HCT116 (cell line): ENCODE measurements around the gene DENND5A. TPM values are rescaled to one million over a fixed set of nuclear protein-coding genes. Genes with fewer than 3 reads are reported as not detected.

Source experiments
- ATAC-seq: fragments of 200-7000 bp; cut with Tn5 transposase; 2 replicates; pipeline ENCODE4 v1.9.1; 2020; ENCODE audit warnings: mild to moderate bottlenecking, moderate library complexity
- BruUV-seq: library from RNA; stranded (reverse); fragments of 400-500 nt; replicated peaks from 2 replicates; lab custom pipeline; 2021; lab: Mats Ljungman, UMichigan
- CTCF ChIA-PET: fragments of 300-600 bp; sonication (Branson Sonifier 250); formaldehyde crosslinking; loops from one replicate; lab custom pipeline; 2021; ENCODE audit warnings: antibody characterized with exemption; lab: Charles Lee
- POLR2A ChIA-PET: fragments of 300-600, 350-600 bp; sonication (Branson Sonifier 250); formaldehyde crosslinking; loops from one replicate; lab custom pipeline; 2021; ENCODE audit warnings: antibody characterized with exemption; lab: Charles Lee
- RAD21 ChIA-PET, 2 experiments: fragments of 300-600 bp; sonication (Branson Sonifier 250); formaldehyde crosslinking; loops; one replicate each; lab custom pipeline; 2023; ENCODE audit warnings: low total read pairs in 2 of 2; ENCODE audit not compliant: uncharacterized antibody in 2 of 2, unreplicated experiment in 2 of 2, low non-redundant PET in 1 of 2; lab: Charles Lee
- DNase-seq: peaks from one replicate; pipeline ENCODE4 v3.0.0-alpha.2; 2010; ENCODE audit warnings: low read depth, low spot score
- H2AFZ ChIP-seq: fragments of 200-600 bp; shearing (Covaris generic), sonication (generic); 2 replicates; pipeline ENCODE4 v1.6.1; 2017; ENCODE audit warnings: low read depth, mixed run types, mixed read lengths, antibody characterized with exemption, low read length; ENCODE audit not compliant: poor library complexity, severe bottlenecking
- H3K27ac ChIP-seq: 2 replicates; pipeline ENCODE4 v1.5.1; 2012; ENCODE audit warnings: low read depth, low read length
- H3K27me3 ChIP-seq: fragments of 200-600 bp; sonication (generic); 2 replicates; pipeline ENCODE4 v1.6.1; 2016; ENCODE audit warnings: mixed run types, low read length, mixed read lengths; ENCODE audit not compliant: insufficient read depth
- H3K36me3 ChIP-seq, 2 experiments: fragments of 200-500 bp in 1 of 2; fragments of 200-600 bp in 1 of 2; sonication (Bioruptor generic) in 1 of 2; sonication (generic) in 1 of 2; 2 replicates each; pipeline versions ENCODE4 v1.5.1 to v1.6.1; 2014 to 2016; ENCODE audit warnings: low read length in 2 of 2, inconsistent platforms in 1 of 2, mixed read lengths in 1 of 2, mixed run types in 1 of 2; ENCODE audit not compliant: insufficient read depth in 2 of 2, control insufficient read depth in 1 of 2
- H3K4me1 ChIP-seq, 2 experiments: fragments of 200-600 bp in 1 of 2; sonication (generic) in 1 of 2; 2 replicates each; pipeline versions ENCODE4 v1.5.1 to v1.6.1; 2012 to 2017; ENCODE audit warnings: low read length in 2 of 2, inconsistent platforms in 1 of 2, mild to moderate bottlenecking in 1 of 2, mixed read lengths in 1 of 2, mixed run types in 1 of 2, moderate library complexity in 1 of 2; ENCODE audit not compliant: insufficient read depth in 2 of 2, control insufficient read depth in 1 of 2
- H3K4me2 ChIP-seq: fragments of 200-600 bp; sonication (generic); 2 replicates; pipeline ENCODE4 v1.6.1; 2017; ENCODE audit warnings: mixed run types, low read length, mixed read lengths
- H3K4me3 ChIP-seq, 2 experiments: fragments of 200-600 bp in 1 of 2; sonication (generic) in 1 of 2; replicated peaks in 1 of 2; 2 replicates each; pipeline ENCODE4 v1.5.1; 2011 to 2016; ENCODE audit warnings: low read length in 2 of 2, control low read depth in 1 of 2, low read depth in 1 of 2, mild to moderate bottlenecking in 1 of 2, mixed read lengths in 1 of 2, mixed run types in 1 of 2
- H3K79me2 ChIP-seq: fragments of 200-600 bp; sonication (generic); 2 replicates; pipeline ENCODE4 v1.6.1; 2017; ENCODE audit warnings: mild to moderate bottlenecking, mixed run types, low read length, moderate library complexity, mixed read lengths; ENCODE audit not compliant: insufficient read depth
- H3K9ac ChIP-seq: fragments of 200-600 bp; sonication (generic); 2 replicates; pipeline ENCODE4 v1.6.1; 2016; ENCODE audit warnings: low read length, mixed read lengths
- H3K9me2 ChIP-seq: fragments of 200-600 bp; sonication (generic), shearing (Covaris generic); 2 replicates; pipeline ENCODE4 v1.6.1; 2017; ENCODE audit warnings: mixed run types, mild to moderate bottlenecking, moderate library complexity; ENCODE audit not compliant: insufficient read depth
- H3K9me3 ChIP-seq, 2 experiments: fragments of 200-500 bp in 1 of 2; fragments of 200-600 bp in 1 of 2; sonication (Bioruptor generic) in 1 of 2; sonication (generic) in 1 of 2; 2 replicates each; pipeline ENCODE4 v1.6.1; 2014 to 2017; ENCODE audit warnings: low read length in 2 of 2, mixed read lengths in 2 of 2, inconsistent platforms in 1 of 2, low read depth in 1 of 2, mild to moderate bottlenecking in 1 of 2, mixed run types in 1 of 2, moderate library complexity in 1 of 2; ENCODE audit not compliant: control insufficient read depth in 1 of 2, insufficient read depth in 1 of 2
- H4K20me1 ChIP-seq: fragments of 200-600 bp; sonication (generic), shearing (Covaris generic); 2 replicates; pipeline ENCODE4 v1.6.1; 2017; ENCODE audit warnings: mixed run types, mild to moderate bottlenecking, moderate library complexity; ENCODE audit not compliant: insufficient read depth
- CBX3 ChIP-seq: IDR thresholded peaks from 2 replicates; pipeline ENCODE4 v1.6.1; 2012; ENCODE audit warnings: low read depth
- CTCF ChIP-seq, 3 experiments: fragments of 200-600 bp in 1 of 3; sonication (generic) in 1 of 3; IDR thresholded peaks in 2 of 3; conservative IDR thresholded peaks in 1 of 3; 2 replicates each; pipeline ENCODE4 v1.5.1; 2012 to 2017; ENCODE audit warnings: low read depth in 2 of 3, low read length in 2 of 3, antibody characterized with exemption in 1 of 3, borderline replicate concordance in 1 of 3, control low read depth in 1 of 3, mild to moderate bottlenecking in 1 of 3, mixed read lengths in 1 of 3, mixed run types in 1 of 3, moderate library complexity in 1 of 3; ENCODE audit not compliant: insufficient read depth in 1 of 3
- EGR1 ChIP-seq: IDR thresholded peaks from 2 replicates; pipeline ENCODE4 v1.6.1; 2012; ENCODE audit warnings: low read depth
- ELF1 ChIP-seq: IDR thresholded peaks from 2 replicates; pipeline ENCODE4 v1.6.1; 2012; ENCODE audit warnings: low read depth, borderline replicate concordance
- EZH2phosphoT487 ChIP-seq: fragments of 200-600 bp; IDR thresholded peaks from 2 replicates; pipeline ENCODE4 v1.6.1; 2018; ENCODE audit warnings: antibody characterized with exemption, borderline replicate concordance
- FOSL1 ChIP-seq: IDR thresholded peaks from 2 replicates; pipeline ENCODE4 v1.6.1; 2012; ENCODE audit warnings: low read depth
- MAX ChIP-seq: IDR thresholded peaks from 2 replicates; pipeline ENCODE4 v1.6.1; 2012
- POLR2A ChIP-seq: IDR thresholded peaks from 2 replicates; pipeline ENCODE4 v1.7.0; 2011; ENCODE audit warnings: borderline replicate concordance; ENCODE audit not compliant: insufficient read depth, insufficient read length; ENCODE audit errors: extremely low read depth
- RAD21 ChIP-seq: IDR thresholded peaks from 2 replicates; pipeline ENCODE4 v1.6.1; 2012; ENCODE audit warnings: low read depth, mild to moderate bottlenecking
- SP1 ChIP-seq: IDR thresholded peaks from 2 replicates; pipeline ENCODE4 v1.6.1; 2012; ENCODE audit warnings: low read depth
- SRF ChIP-seq: IDR thresholded peaks from 2 replicates; pipeline ENCODE4 v1.6.1; 2012; ENCODE audit warnings: low read depth
- ZNF274 ChIP-seq: fragments of 200-500 bp; sonication (Bioruptor generic); IDR thresholded peaks from 2 replicates; pipeline ENCODE4 v1.6.1; 2014; ENCODE audit warnings: mild to moderate bottlenecking, low read depth, low read length, inconsistent platforms
- intact Hi-C: fragments of 100-400 bp; cut with micrococcal nuclease; formaldehyde crosslinking; loops from 2 replicates; pipeline ENCODE4 v1.10.0; 2022
- total RNA-seq: library from RNA; stranded (reverse); gene quantifications from one replicate; pipeline ENCODE4 v1.2.1, GENCODE V29; 2021; ENCODE audit not compliant: unreplicated experiment

DENND5A gene
- total RNA-seq, 1 experiment from 2014 or later = 48.6 TPM

- RAD21 ChIA-PET = no interaction called here
- Histone ChIP-seq H3K27me3 (no peaks in the 10 kb centered on the region), H4K20me1 (no peaks in the 10 kb centered on the region), H3K27ac (no peak overlapping the region), H3K9ac (no peak overlapping the region), H3K36me3 (peaks cover 0 to 3% of the 10 kb centered on the region in 2 experiments; a peak in 2 of 4 replicates), H2AFZ (no peak overlapping the region), H3K4me3 (no peak overlapping the region), H3K79me2 (no peaks in the 10 kb centered on the region), H3K9me2 (no peaks in the 10 kb centered on the region), H3K4me1 (no peaks in the 10 kb centered on the region), H3K4me2 (no peak overlapping the region), H3K9me3 (no peaks in the 10 kb centered on the region)
- POLR2A ChIA-PET = no interaction called here
- CTCF ChIA-PET = no interaction called here
- intact Hi-C loops = no loop called here
- no peak for ATAC-seq
- TF ChIP-seq ELF1 (no peak), CTCF (IDR thresholded peaks at IDR 0.05 in 2 of 3, conservative IDR thresholded peaks at IDR 0.05 in 1 of 3; ENCODE audit: borderline replicate concordance in 1 of 3, insufficient read depth in 1 of 3, low read depth in 2 of 3, low read length in 2 of 3) (no peak), SP1 (no peak), RAD21 (no peak), CBX3 (no peak), POLR2A (no peak), EZH2phosphoT487 (no peak), ZNF274 (no peak), EGR1 (no peak), FOSL1 (no peak), MAX (no peak), SRF (no peak)
- BruUV-seq = no TSS peak
- DNase-seq = no peak
Observed at GRCh38 chr11:9184516-9184915, 80.6 kb downstream of the DENND5A start.
